ENCODE data around the gene BCS1L.

BCS1L gene

DNA sequence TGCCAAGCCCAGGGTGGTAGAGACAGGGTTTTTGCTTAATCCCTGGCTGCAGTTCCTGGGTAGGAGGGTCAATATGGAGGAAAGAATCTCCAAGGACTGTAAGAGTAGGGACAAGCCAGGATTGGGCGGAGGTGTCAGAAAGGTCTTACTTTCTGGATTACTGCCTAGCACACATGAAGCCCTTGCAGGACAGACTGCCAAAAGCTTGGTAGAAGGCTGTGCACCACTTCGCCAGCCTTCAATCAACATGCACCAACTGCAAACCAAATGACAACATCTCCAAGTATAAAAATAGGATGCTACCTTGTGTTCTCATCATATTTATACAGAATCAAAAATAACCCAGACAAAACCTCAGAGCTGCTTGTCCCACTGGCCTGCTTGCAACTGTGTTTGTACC lies 3.7 kb upstream of the BCS1L start:
- no peak overlapping the region for H2AFZ ChIP-seq (ENCODE audit: low read length)
- peaks cover 5% of the 10 kb centered on the region; the same call in 1 of the 2 replicates for H3K36me3 ChIP-seq (replicated peaks; ENCODE audit: insufficient read depth, low read length)
- H3K4me3 ChIP-seq (ENCODE audit: low read length), result no peak overlapping the region
- DNase-seq, result no peak
- H3K9me2 ChIP-seq (replicated peaks; ENCODE audit: insufficient read depth, low read length), result no peaks in the 10 kb centered on the region
- no peak overlapping the region for H3K9ac ChIP-seq (ENCODE audit: low read length)
- H3F3A ChIP-seq (ENCODE audit: insufficient read depth, low read length), result no peaks in the 10 kb centered on the region
- no peak overlapping the region for H3K27ac ChIP-seq (ENCODE audit: low read length)
- H3K4me2 ChIP-seq (ENCODE audit: low read depth, low read length), result no peak overlapping the region
- no peak for TF ChIP-seq EZH2 (optimal IDR thresholded peaks at IDR 0.05; ENCODE audit: low read depth, low read length)
- TF ChIP-seq, protein P1, sequence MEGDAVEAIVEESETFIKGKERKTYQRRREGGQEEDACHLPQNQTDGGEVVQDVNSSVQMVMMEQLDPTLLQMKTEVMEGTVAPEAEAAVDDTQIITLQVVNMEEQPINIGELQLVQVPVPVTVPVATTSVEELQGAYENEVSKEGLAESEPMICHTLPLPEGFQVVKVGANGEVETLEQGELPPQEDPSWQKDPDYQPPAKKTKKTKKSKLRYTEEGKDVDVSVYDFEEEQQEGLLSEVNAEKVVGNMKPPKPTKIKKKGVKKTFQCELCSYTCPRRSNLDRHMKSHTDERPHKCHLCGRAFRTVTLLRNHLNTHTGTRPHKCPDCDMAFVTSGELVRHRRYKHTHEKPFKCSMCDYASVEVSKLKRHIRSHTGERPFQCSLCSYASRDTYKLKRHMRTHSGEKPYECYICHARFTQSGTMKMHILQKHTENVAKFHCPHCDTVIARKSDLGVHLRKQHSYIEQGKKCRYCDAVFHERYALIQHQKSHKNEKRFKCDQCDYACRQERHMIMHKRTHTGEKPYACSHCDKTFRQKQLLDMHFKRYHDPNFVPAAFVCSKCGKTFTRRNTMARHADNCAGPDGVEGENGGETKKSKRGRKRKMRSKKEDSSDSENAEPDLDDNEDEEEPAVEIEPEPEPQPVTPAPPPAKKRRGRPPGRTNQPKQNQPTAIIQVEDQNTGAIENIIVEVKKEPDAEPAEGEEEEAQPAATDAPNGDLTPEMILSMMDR (IDR thresholded peaks at IDR 0.05; ENCODE audit: low read length), result no peak
- no peak for TF ChIP-seq EZH2phosphoT487 (IDR thresholded peaks at IDR 0.05; ENCODE audit: low read length)
- no peaks in the 10 kb centered on the region for H3K27me3 ChIP-seq (replicated peaks; ENCODE audit: insufficient read depth, low read length)
- H4K20me1 ChIP-seq (ENCODE audit: insufficient read depth, low read length), result no peaks in the 10 kb centered on the region
- H3K9me3 ChIP-seq (replicated peaks; ENCODE audit: insufficient read depth, low read length), result no peaks in the 10 kb centered on the region
- H3K4me1 ChIP-seq (ENCODE audit: low read length), result peaks cover 12% of the 10 kb centered on the region
- peaks cover 67% of the 10 kb centered on the region for H3K79me2 ChIP-seq (ENCODE audit: low read length)

DNA sequence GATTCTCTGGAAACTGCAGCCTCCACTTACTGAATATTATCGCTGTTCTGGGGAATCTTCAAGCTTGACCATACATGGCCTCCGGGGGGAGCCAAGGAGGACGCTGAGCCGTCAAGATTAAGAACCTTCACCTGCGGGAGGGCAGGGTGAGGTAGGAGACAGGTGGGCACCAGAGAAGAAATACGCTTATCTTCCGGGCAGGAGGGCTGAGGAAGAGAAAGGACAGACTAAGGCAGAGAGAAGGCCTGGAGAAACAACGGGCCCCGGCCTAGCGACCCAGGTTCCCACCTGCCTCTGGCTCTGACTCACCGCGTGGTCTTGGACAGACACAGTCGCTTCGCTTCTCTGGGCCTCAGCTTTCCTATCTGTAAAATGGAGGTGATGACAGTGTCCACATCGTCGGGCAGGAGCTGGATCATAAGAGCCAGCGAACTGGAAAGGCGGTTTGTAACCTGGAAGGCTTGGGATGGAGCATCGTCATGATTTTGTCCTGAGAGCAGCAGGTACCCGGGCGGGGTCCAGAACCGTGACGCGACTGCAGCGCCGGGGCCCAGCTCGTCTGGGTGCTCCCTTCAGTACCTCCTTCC lies 719 bp upstream of the BCS1L start:
- peak overlapping the region; percentile 56; the same call in 1 of the 2 replicates for H3K27ac ChIP-seq (ENCODE audit: low read length)

DNA sequence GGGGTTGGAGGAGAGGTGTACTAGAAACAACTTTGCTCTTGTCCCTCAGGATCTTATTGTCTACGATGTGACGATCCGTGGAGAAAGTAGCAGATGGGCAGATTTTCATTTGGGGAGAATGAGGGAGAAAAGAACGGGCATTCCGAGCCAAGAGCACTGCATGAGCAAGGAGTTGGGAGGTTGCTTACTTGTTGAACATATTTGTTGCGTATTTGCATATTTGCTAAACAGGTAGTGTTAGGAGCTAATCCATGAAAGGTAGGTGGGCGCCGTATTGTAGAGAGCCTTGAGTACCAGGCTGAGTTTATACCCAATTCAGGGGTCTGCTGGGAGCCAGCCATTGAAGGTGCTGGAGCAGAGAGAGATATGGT lies 490 bp downstream of the BCS1L start:
- H3K27ac ChIP-seq (ENCODE audit: low read length), result peak overlapping the region; percentile 16; the same call in 1 of the 2 replicates
- H3K36me3 ChIP-seq (replicated peaks; ENCODE audit: insufficient read depth, low read length), result no peaks in the 10 kb centered on the region
- H3K4me2 ChIP-seq (ENCODE audit: low read depth, low read length), result peak overlapping the region; percentile 94
- no peaks in the 10 kb centered on the region for H3K9me3 ChIP-seq (replicated peaks; ENCODE audit: insufficient read depth, low read length)
- no peaks in the 10 kb centered on the region for H4K20me1 ChIP-seq (ENCODE audit: insufficient read depth, low read length)
- peak overlapping the region; percentile 86 for H2AFZ ChIP-seq (ENCODE audit: low read length)
- DNase-seq, result no peak
- H3K27me3 ChIP-seq (replicated peaks; ENCODE audit: insufficient read depth, low read length), result no peaks in the 10 kb centered on the region
- H3K9me2 ChIP-seq (replicated peaks; ENCODE audit: insufficient read depth, low read length), result no peaks in the 10 kb centered on the region
- peak overlapping the region; percentile 84 for H3K9ac ChIP-seq (ENCODE audit: low read length)
- H3F3A ChIP-seq (ENCODE audit: insufficient read depth, low read length), result no peaks in the 10 kb centered on the region
- H3K4me3 ChIP-seq (ENCODE audit: low read length), result peak overlapping the region; percentile 92
- H3K4me1 ChIP-seq (ENCODE audit: low read length), result peaks cover 13% of the 10 kb centered on the region
- TF ChIP-seq EZH2phosphoT487 (IDR thresholded peaks at IDR 0.05; ENCODE audit: low read length) (no peak), EZH2 (optimal IDR thresholded peaks at IDR 0.05; ENCODE audit: low read depth, low read length) (no peak)
- TF ChIP-seq, protein P1 (IDR thresholded peaks at IDR 0.05; ENCODE audit: low read length), result no peak
- peaks cover 63% of the 10 kb centered on the region for H3K79me2 ChIP-seq (ENCODE audit: low read length)

More for the DNA sequence above, 719 bp upstream of the BCS1L start:
- TF ChIP-seq, protein P1 (IDR thresholded peaks at IDR 0.05; ENCODE audit: low read length), result peak; percentile 69
- no peak for TF ChIP-seq EZH2 (optimal IDR thresholded peaks at IDR 0.05; ENCODE audit: low read depth, low read length)
- no peak for TF ChIP-seq EZH2phosphoT487 (IDR thresholded peaks at IDR 0.05; ENCODE audit: low read length)
- Histone ChIP-seq H3K79me2 (ENCODE audit: low read length) (peaks cover 70% of the 10 kb centered on the region), H3K4me3 (ENCODE audit: low read length) (peak overlapping the region; percentile 92), H3K36me3 (replicated peaks; ENCODE audit: insufficient read depth, low read length) (no peaks in the 10 kb centered on the region), H4K20me1 (ENCODE audit: insufficient read depth, low read length) (no peaks in the 10 kb centered on the region), H3K4me2 (ENCODE audit: low read depth, low read length) (peak overlapping the region; percentile 59), H2AFZ (ENCODE audit: low read length) (peak overlapping the region; percentile 86), H3K9me3 (replicated peaks; ENCODE audit: insufficient read depth, low read length) (no peaks in the 10 kb centered on the region), H3K27me3 (replicated peaks; ENCODE audit: insufficient read depth, low read length) (no peaks in the 10 kb centered on the region), H3K9me2 (replicated peaks; ENCODE audit: insufficient read depth, low read length) (no peaks in the 10 kb centered on the region), H3K4me1 (ENCODE audit: low read length) (peaks cover 13% of the 10 kb centered on the region), H3K9ac (ENCODE audit: low read length) (peak overlapping the region; percentile 84), H3F3A (ENCODE audit: insufficient read depth, low read length) (no peaks in the 10 kb centered on the region)
- peak; percentile 85 for DNase-seq
